CD4-positive, alpha-beta memory T cell (primary cell): ENCODE data around the gene TMEM184B. TPM values are rescaled to one million over a fixed set of nuclear protein-coding genes. Genes with fewer than 3 reads are reported as not detected.
A peak's percentile ranks its signal among the peaks of the same experiment; 100 is the strongest.

ENCODE experiments used
- CTCF ChIA-PET: fragments of 350-600 bp; sonication (Branson Sonifier 250); formaldehyde crosslinking; loops from one replicate; lab custom pipeline; 2021; ENCODE audit warnings: inconsistent platforms; ENCODE audit not compliant: partially characterized antibody; lab: Charles Lee
- POLR2A ChIA-PET: fragments of 350-600 bp; sonication (Branson Sonifier 250); formaldehyde crosslinking; loops from one replicate; lab custom pipeline; 2021; ENCODE audit not compliant: partially characterized antibody; lab: Charles Lee
- DNase-seq, 5 donors: peaks; one replicate each; pipeline versions ENCODE4 v3.0.0 to v3.0.0-alpha.2; 2020 to 2022; ENCODE audit warnings: mixed read lengths in 1 of 5
- H3K27ac ChIP-seq: one replicate; pipeline ENCODE4 v1.7.0; 2013; ENCODE audit warnings: low read depth, low read length
- H3K27me3 ChIP-seq: 2 replicates; pipeline ENCODE4 v1.7.0; 2013; ENCODE audit warnings: mild to moderate bottlenecking, low read length, moderate library complexity; ENCODE audit not compliant: insufficient read depth
- H3K36me3 ChIP-seq: 2 replicates; pipeline ENCODE4 v1.7.0; 2013; ENCODE audit warnings: mild to moderate bottlenecking, low read length, moderate library complexity; ENCODE audit not compliant: insufficient read depth
- H3K4me1 ChIP-seq: 2 replicates; pipeline ENCODE4 v1.7.0; 2013; ENCODE audit warnings: mild to moderate bottlenecking, low read length, moderate library complexity; ENCODE audit not compliant: insufficient read depth
- H3K4me3 ChIP-seq, 2 donors: one replicate each; pipeline ENCODE4 v1.7.0; 2013; ENCODE audit warnings: low read length in 2 of 2, mild to moderate bottlenecking in 1 of 2
- H3K9me3 ChIP-seq, 2 donors: one replicate each; pipeline ENCODE4 v1.7.0; 2013; ENCODE audit warnings: low read length in 2 of 2, control low read depth in 1 of 2; ENCODE audit not compliant: control insufficient read depth in 1 of 2
- H3K27ac Mint-ChIP-seq, 7 donors: one replicate each; pipeline ENCODE4 v1.8.0; 2020 to 2021; ENCODE audit warnings: mixed read lengths in 7 of 7, mild to moderate bottlenecking in 6 of 7, inconsistent platforms in 3 of 7, moderate library complexity in 3 of 7
- H3K27me3 Mint-ChIP-seq, 2 donors: one replicate each; pipeline ENCODE4 v1.8.0; 2020 to 2021; ENCODE audit warnings: mixed read lengths in 2 of 2
- H3K36me3 Mint-ChIP-seq, 2 donors: one replicate each; pipeline ENCODE4 v1.8.0; 2020 to 2021; ENCODE audit warnings: mixed read lengths in 2 of 2, inconsistent platforms in 1 of 2, mild to moderate bottlenecking in 1 of 2
- H3K4me1 Mint-ChIP-seq, 4 donors: one replicate each; pipeline ENCODE4 v1.8.0; 2020 to 2021; ENCODE audit warnings: mixed read lengths in 4 of 4, mild to moderate bottlenecking in 1 of 4
- H3K4me3 Mint-ChIP-seq, 8 donors: one replicate each; pipeline ENCODE4 v1.8.0; 2020 to 2021; ENCODE audit warnings: mixed read lengths in 8 of 8, mild to moderate bottlenecking in 7 of 8, moderate library complexity in 6 of 8, inconsistent platforms in 3 of 8
- H3K9me3 Mint-ChIP-seq, 8 donors: one replicate each; pipeline ENCODE4 v1.8.0; 2020 to 2021; ENCODE audit warnings: mixed read lengths in 8 of 8, mild to moderate bottlenecking in 5 of 8, inconsistent platforms in 3 of 8, moderate library complexity in 1 of 8
- intact Hi-C: fragments of 100-400 bp; cut with micrococcal nuclease; formaldehyde crosslinking; loops from one replicate; pipeline ENCODE4 v1.15.1; 2023
- polyA plus RNA-seq, 2 donors: library from polyadenylated mRNA; unstranded; fragments of 300-500 nt; fragmentation: Illumina TruSeq; gene quantifications; one replicate each; pipeline ENCODE4 v1.2.3, GENCODE V29; 2021
- total RNA-seq, 2 experiments: library from RNA; stranded (reverse); gene quantifications; one replicate each; pipeline ENCODE4 v1.2.3, GENCODE V29; 2021

The TMEM184B gene
- total and polyA plus RNA-seq, 4 experiments from 2014 or later: 9.0 to 36.6 (median 29.7) TPM

DNA sequence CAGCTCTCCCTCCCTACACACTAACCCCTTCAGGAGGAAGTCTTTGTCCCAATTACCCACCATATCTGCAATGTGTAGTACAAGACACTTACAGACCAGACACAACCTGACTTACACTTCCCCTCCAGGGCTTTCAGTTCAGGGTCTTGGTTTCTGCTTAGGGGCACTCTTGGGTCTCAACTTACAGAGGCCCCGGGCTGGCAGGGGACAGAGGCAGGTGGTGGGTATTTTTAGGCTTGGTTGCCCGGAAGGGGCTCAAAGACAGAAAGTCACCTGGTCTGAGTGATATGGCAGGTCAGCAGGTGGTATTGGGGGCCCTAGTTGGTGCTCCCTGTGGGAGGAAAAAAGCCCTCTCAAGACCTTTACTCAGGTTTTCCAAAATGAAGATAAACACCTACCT, 3.4 kb upstream of the TMEM184B start:
- peaks cover 17 to 30% (median 23%) of the 10 kb centered on the region in 4 donors for H3K4me1 Mint-ChIP-seq
- Histone ChIP-seq H3K4me3 (no peak overlapping the region), H3K36me3 (no peaks in the 10 kb centered on the region), H3K27ac (no peak overlapping the region), H3K9me3 (no peaks in the 10 kb centered on the region), H3K4me1 (peaks cover 19% of the 10 kb centered on the region), H3K27me3 (no peaks in the 10 kb centered on the region)
- ChIA-PET CTCF (interaction anchor here (1.9 kb wide), 1 partner anchor 9 kb away, joined by 6 read pairs; no protein-coding TSS in a partner anchor), POLR2A (no interaction called here)
- peak overlapping the region in 2 of 8 donors; percentile 35 to 63 for H3K4me3 Mint-ChIP-seq
- peaks cover 0 to 1% of the 10 kb centered on the region in 2 donors for H3K27me3 Mint-ChIP-seq
- intact Hi-C loops: no loop called here
- H3K36me3 Mint-ChIP-seq: peaks cover 0 to 10% of the 10 kb centered on the region in 2 donors
- peaks cover 0 to 2% (median 0%) of the 10 kb centered on the region in 8 donors for H3K9me3 Mint-ChIP-seq
- DNase-seq: no peak
- peak overlapping the region in 1 of 7 donors; percentile 77 for H3K27ac Mint-ChIP-seq

DNA sequence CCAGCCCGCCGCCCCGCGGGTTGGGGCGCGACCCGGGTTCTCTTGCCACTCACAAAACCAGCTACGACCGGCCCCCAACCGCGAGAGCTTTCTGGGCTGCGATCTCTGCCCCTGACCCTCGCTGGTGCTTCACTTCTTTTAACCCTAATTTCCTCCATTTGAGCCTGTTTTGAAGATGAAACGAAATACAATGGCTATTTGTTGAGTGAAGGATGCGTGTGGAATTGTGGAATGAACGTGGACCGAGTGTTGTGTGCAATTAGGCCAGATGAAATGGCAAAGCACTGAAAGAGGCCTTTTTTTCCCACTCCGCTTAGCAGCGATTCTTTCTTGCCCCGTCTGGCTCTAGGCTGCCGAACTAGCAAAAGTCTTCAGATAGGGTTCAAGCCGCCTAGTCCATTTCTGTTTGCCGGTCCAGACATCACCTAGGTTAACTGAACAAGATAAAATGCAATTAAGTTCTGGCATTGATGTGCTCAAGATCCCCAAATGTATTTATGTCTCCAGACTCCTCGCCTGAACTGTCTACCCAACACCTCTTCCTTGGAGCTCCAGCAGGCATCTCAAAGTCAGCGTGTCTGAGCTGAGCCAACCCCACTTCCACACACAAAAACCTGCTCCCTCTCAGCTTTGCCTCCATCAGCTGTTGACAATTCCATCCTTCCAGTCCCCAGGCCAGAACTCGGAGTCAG, 471 bp upstream of the TMEM184B start:
- Histone ChIP-seq H3K27me3 (no peaks in the 10 kb centered on the region), H3K4me3 (peak overlapping the region; percentile 74 to 91), H3K27ac (peak overlapping the region; percentile 90), H3K4me1 (peaks cover 40% of the 10 kb centered on the region), H3K36me3 (no peaks in the 10 kb centered on the region), H3K9me3 (no peaks in the 10 kb centered on the region)
- intact Hi-C loops: loop anchor here (1.0 to 2.0 kb wide), 3 partner anchors 44 to 408 kb away; partner anchors contain the start of genes CSNK1E and TOMM22
- ChIA-PET POLR2A (interaction anchor here (0.6 to 1.5 kb wide), 7 partner anchors 13 to 59 kb away, joined by 3 to 6 read pairs (median 4); no protein-coding TSS in a partner anchor), CTCF (no interaction called here)
- Mint-ChIP-seq H3K36me3 (peaks cover 0 to 10% of the 10 kb centered on the region in 2 donors), H3K4me1 (peaks cover 37 to 57% (median 47%) of the 10 kb centered on the region in 4 donors), H3K27me3 (peaks cover 0 to 1% of the 10 kb centered on the region in 2 donors), H3K4me3 (peak overlapping the region; percentile 88 to 95 (median 94)), H3K27ac (peak overlapping the region; percentile 95 to 98 (median 97)), H3K9me3 (peaks cover 0 to 2% (median 0%) of the 10 kb centered on the region in 8 donors)
- DNase-seq: no peak

DNA sequence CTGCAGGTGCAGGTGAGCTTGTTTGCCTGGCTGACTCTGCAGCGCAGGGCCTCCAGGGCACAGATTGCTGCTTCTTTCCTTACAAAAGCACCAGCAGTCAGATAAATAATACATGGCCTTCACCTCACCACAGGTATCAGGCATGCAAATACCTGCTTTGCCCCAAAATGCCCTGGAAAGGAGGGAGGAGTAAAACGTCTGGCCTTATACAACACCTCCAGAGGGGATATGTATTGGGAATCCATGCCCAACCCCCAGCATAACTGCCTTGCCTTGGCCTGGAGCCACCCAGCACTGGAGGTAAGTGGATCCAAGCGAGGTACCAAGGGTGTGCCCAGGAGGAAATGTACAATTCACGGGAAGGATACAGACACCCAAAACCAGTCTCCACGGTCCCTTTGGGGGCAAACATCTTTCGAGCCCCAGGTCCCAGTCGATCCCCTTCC, 860 bp downstream of the TMEM184B start:
- ChIA-PET CTCF (interaction anchor here (1.2 kb wide), 2 partner anchors 79 to 81 kb away, joined by 3 to 4 read pairs; no protein-coding TSS in a partner anchor), POLR2A (interaction anchor here (0.7 to 1.8 kb wide), 5 partner anchors 12 to 91 kb away, joined by 3 to 7 read pairs (median 5); no protein-coding TSS in a partner anchor)
- Mint-ChIP-seq H3K27ac (peak overlapping the region; percentile 78 to 96 (median 93)), H3K4me3 (peak overlapping the region; percentile 89 to 95 (median 92)), H3K9me3 (peaks cover 0 to 2% (median 0%) of the 10 kb centered on the region in 8 donors), H3K36me3 (peaks cover 0 to 13% of the 10 kb centered on the region in 2 donors), H3K27me3 (peaks cover 0 to 1% of the 10 kb centered on the region in 2 donors), H3K4me1 (peaks cover 43 to 68% (median 57%) of the 10 kb centered on the region in 4 donors)
- Histone ChIP-seq H3K9me3 (no peaks in the 10 kb centered on the region), H3K4me3 (peak overlapping the region; percentile 71 to 91), H3K36me3 (no peaks in the 10 kb centered on the region), H3K4me1 (peaks cover 52% of the 10 kb centered on the region), H3K27me3 (no peaks in the 10 kb centered on the region), H3K27ac (peak overlapping the region; percentile 90)
- DNase-seq: peak in 3 of 5 donors; percentile 11 to 16 (median 15)
- intact Hi-C loops: loop anchor here (2.0 kb wide), 2 partner anchors 127 to 409 kb away; partner anchors contain the start of gene TOMM22

GRCh38 chr22:38271101-38271500, 1.7 kb downstream of the TMEM184B start:
- H3K27me3 Mint-ChIP-seq: peaks cover 0 to 1% of the 10 kb centered on the region in 2 donors
- Histone ChIP-seq H3K27ac (no peak overlapping the region), H3K27me3 (no peaks in the 10 kb centered on the region), H3K9me3 (no peaks in the 10 kb centered on the region), H3K4me1 (peaks cover 61% of the 10 kb centered on the region), H3K36me3 (no peaks in the 10 kb centered on the region), H3K4me3 (no peak overlapping the region)
- ChIA-PET POLR2A (interaction anchor here (0.8 to 1.8 kb wide), 3 partner anchors 11 to 91 kb away, joined by 3 to 7 read pairs (median 4); no protein-coding TSS in a partner anchor), CTCF (interaction anchor here (0.7 to 1.3 kb wide), 4 partner anchors 11 to 82 kb away, joined by 3 to 4 read pairs (median 3); no protein-coding TSS in a partner anchor)
- H3K4me1 Mint-ChIP-seq: peaks cover 44 to 77% (median 65%) of the 10 kb centered on the region in 4 donors
- H3K4me3 Mint-ChIP-seq: peak overlapping the region; percentile 89 to 95 (median 92)
- H3K27ac Mint-ChIP-seq: peak overlapping the region; percentile 77 to 96 (median 94)
- intact Hi-C loops: no loop called here
- no peak for DNase-seq
- peaks cover 0 to 13% of the 10 kb centered on the region in 2 donors for H3K36me3 Mint-ChIP-seq
- peaks cover 0 to 2% (median 0%) of the 10 kb centered on the region in 8 donors for H3K9me3 Mint-ChIP-seq

- no peaks in the 10 kb centered on the region for H3K36me3 ChIP-seq
- H3K27ac Mint-ChIP-seq: peak overlapping the region; percentile 77 to 96 (median 94)
- H3K27ac ChIP-seq: no peak overlapping the region
- DNase-seq: no peak
- H3K9me3 ChIP-seq: no peaks in the 10 kb centered on the region
- ChIA-PET POLR2A (interaction anchor here (0.8 kb wide), 1 partner anchor 11 kb away, joined by 3 read pairs; no protein-coding TSS in a partner anchor), CTCF (interaction anchor here (0.5 to 1.9 kb wide), 3 partner anchors 28 to 94 kb away, joined by 3 to 5 read pairs (median 3); no protein-coding TSS in a partner anchor)
- intact Hi-C loops: no loop called here
- H3K36me3 Mint-ChIP-seq: peaks cover 0 to 13% of the 10 kb centered on the region in 2 donors
- peaks cover 0 to 1% of the 10 kb centered on the region in 2 donors for H3K27me3 Mint-ChIP-seq
- peaks cover 68% of the 10 kb centered on the region for H3K4me1 ChIP-seq
- peak overlapping the region; percentile 53 to 95 (median 91) for H3K4me3 Mint-ChIP-seq
- H3K4me1 Mint-ChIP-seq: peaks cover 44 to 82% (median 66%) of the 10 kb centered on the region in 4 donors
- peaks cover 0 to 2% (median 0%) of the 10 kb centered on the region in 8 donors for H3K9me3 Mint-ChIP-seq
- H3K27me3 ChIP-seq: no peaks in the 10 kb centered on the region
- no peak overlapping the region for H3K4me3 ChIP-seq
Measured at GRCh38 chr22:38270091-38270992, 2.5 kb downstream of the TMEM184B start.

DNA sequence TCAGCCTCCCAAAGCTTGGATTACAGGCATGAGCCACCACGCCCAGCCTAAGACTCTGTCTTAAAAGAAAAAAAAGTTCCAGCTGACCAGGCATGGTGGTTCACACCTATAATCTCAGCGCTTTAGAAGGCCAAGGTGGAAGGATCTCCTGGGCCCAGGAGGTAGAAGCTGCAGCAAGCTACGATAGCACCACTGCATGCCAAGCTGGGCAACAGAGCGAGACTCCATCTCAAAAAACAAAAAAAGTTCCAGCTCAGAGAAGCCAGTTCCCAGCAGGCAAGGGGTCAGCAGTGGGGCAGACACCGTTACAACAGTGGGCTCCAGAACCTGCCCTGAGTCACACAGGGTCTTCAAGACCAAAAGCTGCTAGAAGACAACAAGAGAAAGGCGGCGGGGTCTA, 3.3 kb downstream of the TMEM184B start:
- no peaks in the 10 kb centered on the region for H3K27me3 ChIP-seq
- ChIA-PET CTCF (interaction anchor here (1.9 kb wide), 1 partner anchor 37 kb away, joined by 5 read pairs; no protein-coding TSS in a partner anchor), POLR2A (no interaction called here)
- H3K27ac ChIP-seq: no peak overlapping the region
- Mint-ChIP-seq H3K4me1 (peaks cover 44 to 85% (median 67%) of the 10 kb centered on the region in 4 donors), H3K4me3 (peak overlapping the region in 1 of 8 donors; percentile 21), H3K36me3 (peaks cover 0 to 10% of the 10 kb centered on the region in 2 donors), H3K27me3 (no peaks in the 10 kb centered on the region), H3K9me3 (peaks cover 0 to 2% (median 0%) of the 10 kb centered on the region in 8 donors), H3K27ac (peak overlapping the region in 5 of 7 donors; percentile 77 to 96 (median 94))
- no peak for DNase-seq
- H3K36me3 ChIP-seq: no peaks in the 10 kb centered on the region
- H3K4me1 ChIP-seq: peaks cover 72% of the 10 kb centered on the region
- no peaks in the 10 kb centered on the region for H3K9me3 ChIP-seq
- no peak overlapping the region for H3K4me3 ChIP-seq
- intact Hi-C loops: no loop called here
